ENCODE data around the gene GATB. TPM values are rescaled to one million over a fixed set of nuclear protein-coding genes. Genes with fewer than 3 reads are reported as not detected.
"Not testable (repeated sequence)": the region's sequence is repeated elsewhere in the genome, so short reads cannot be mapped to it uniquely, and the experiment has no call there.

The GATB gene
- polyA plus RNA-seq, 1 donor from 2014 or later = 15.8 TPM

DNA sequence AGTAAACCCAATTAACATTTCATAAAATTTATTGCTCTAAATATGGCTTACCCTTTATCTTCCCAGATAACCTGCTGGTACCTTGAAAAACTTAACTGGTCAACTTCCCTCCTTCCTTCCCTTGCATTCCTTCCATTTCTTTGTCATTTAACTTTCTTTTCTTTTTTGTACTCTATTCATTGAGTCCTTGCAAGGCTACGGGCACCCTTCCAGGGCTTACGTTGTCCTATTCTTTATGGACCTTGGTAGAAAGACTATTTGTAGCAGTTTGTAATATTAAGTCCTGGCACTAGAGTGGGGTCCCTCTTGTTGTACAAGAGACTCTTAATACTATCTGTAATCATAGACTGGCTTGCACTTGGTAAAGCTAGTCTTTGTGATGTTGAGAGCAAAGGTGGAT lies 8.0 kb upstream of the GATB start:
- Mint-ChIP-seq H3K4me3 (no peak overlapping the region), H3K4me1 (no peaks in the 10 kb centered on the region), H3K36me3 (no peaks in the 10 kb centered on the region), H3K9me3 (peaks cover 2 to 7% (median 4%) of the 10 kb centered on the region in 3 donors), H3K27ac (no peak overlapping the region), H3K27me3 (no peaks in the 10 kb centered on the region)

DNA sequence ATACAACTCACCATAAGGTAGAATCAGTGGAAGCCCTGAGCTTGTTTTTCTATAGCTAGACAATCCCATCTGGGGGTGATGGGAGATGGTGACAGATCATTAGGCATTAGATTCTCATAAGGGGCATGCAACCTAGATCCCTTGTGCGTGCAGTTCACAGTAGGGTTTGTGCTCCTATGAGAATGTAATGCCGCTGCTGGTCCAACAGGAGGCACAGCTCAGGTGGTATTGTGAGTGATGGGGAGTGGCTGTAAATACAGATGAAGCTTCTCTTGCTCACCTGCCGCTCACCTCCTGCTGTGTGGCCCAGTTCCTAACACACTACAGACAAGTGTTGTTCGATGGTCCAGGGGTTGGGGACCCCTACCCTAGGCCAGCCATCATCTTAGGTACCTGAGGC lies 5.9 kb upstream of the GATB start:
- Mint-ChIP-seq H3K27ac (no peak overlapping the region), H3K4me1 (peaks cover 0 to 2% (median under 1%) of the 10 kb centered on the region in 3 donors), H3K4me3 (no peak overlapping the region), H3K9me3 (no peaks in the 10 kb centered on the region), H3K27me3 (no peaks in the 10 kb centered on the region), H3K36me3 (no peaks in the 10 kb centered on the region)

DNA sequence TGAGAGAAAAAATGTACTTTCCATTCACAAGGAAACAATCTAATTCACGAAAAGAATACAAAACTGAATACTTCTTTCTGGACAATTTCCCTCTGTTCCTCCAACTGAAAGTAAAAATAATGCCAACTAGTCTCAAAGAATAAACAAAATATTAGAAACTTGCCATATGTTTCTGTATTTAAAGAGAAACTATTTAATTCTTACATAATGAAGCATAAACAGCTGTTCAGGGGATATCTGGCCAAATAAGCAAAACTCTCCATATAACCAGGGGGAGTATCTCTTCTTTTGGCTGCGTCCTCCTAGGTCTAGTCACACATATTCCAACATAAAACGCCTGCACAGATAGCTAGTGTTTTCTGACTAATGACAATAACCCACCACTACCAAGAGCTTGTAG lies 805 bp downstream of the GATB start:
- Mint-ChIP-seq H3K27me3 (no peaks in the 10 kb centered on the region), H3K27ac (peak overlapping the region; percentile 32 to 98 (median 96)), H3K4me3 (peak overlapping the region; percentile 88 to 100 (median 100)), H3K4me1 (peaks cover 8 to 14% (median 14%) of the 10 kb centered on the region in 3 donors), H3K36me3 (peaks cover 5% of the 10 kb centered on the region), H3K9me3 (no peaks in the 10 kb centered on the region)

DNA sequence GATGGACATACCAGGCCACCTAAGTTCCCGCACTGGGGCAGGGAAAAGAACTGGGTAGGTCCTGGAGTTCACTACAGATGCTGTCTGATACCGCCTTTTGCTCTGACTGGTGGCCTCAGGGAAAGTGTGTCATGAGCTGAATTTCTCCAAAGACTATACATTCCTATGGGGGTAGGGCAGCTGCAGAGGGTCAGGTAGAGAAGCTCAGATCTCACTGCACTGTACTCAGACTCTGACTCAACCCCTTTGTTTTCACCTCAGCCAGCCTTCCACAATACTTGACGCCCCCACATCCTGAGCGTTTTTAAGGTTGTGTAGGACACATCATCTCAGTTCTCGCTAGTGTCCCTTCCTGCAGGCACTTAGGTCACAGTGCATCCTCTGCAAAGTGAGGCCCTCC lies 7.8 kb downstream of the GATB start:
- Mint-ChIP-seq H3K9me3 (peaks cover 0 to 3% (median 0%) of the 10 kb centered on the region in 3 donors), H3K27me3 (no peaks in the 10 kb centered on the region), H3K4me1 (no peaks in the 10 kb centered on the region), H3K4me3 (no peak overlapping the region), H3K36me3 (peaks cover 10% of the 10 kb centered on the region), H3K27ac (no peak overlapping the region)

DNA sequence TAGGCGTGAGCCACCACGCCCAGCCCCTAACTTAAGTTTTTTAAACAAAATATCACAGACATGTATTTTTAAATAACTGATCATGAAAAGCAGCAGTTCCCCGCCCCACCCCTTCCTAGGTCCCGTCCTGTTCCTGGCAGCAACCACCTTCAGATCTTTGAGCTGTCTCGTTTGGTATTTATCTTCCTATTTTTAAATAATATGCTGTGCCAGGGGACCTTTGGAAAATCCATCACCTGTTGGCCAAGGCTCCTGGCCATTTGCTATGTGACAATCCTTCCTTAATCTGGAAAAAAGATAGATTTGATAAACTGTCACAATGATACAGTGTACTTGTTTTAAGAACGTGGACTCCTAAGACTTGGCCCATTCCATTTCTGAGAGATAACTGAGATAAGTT lies 10.7 kb downstream of the GATB start:
- no peaks in the 10 kb centered on the region for H3K4me1 Mint-ChIP-seq
- no peak overlapping the region for H3K27ac Mint-ChIP-seq
- no peaks in the 10 kb centered on the region for H3K27me3 Mint-ChIP-seq
- H3K9me3 Mint-ChIP-seq = peaks cover 0 to 3% (median 0%) of the 10 kb centered on the region in 3 donors
- peaks cover 12% of the 10 kb centered on the region for H3K36me3 Mint-ChIP-seq
- H3K4me3 Mint-ChIP-seq = no peak overlapping the region

DNA sequence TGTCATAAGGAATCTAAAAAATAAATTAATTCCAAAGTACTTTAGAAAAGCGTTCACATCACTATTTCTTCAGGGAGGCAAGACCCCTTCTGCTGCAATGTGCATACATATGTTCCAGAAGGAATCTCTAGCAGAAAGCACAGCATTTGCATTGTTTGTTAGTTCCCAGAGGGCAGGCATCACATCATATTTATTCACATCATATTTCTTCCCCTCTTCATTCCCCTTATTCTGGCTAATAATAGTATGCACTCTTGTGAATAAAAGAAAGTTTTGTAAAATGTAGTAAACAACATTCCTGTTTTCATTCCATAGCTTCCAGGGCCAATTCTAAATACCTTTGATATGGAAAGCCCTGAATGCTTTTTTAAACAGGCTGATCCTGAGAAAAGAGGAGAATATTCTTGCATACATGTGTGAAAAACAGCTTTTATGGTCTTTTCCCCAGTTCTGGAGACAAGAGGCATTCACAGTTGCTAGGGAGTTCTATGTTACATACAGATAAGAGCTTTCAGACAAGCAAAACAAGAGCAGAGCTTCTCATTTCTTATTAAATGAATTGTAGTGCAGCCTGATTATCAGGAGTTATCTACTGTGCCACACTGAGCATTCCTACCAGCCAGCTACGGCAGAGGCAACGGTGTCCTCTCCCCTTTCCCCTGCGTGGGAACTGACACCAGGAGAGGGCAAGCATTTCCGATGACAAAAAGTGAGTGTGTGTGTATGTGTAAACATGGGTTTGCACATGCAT lies 15.2 kb downstream of the GATB start:
- H3K9me3 Mint-ChIP-seq = peaks cover 0 to 3% (median 0%) of the 10 kb centered on the region in 3 donors

DNA sequence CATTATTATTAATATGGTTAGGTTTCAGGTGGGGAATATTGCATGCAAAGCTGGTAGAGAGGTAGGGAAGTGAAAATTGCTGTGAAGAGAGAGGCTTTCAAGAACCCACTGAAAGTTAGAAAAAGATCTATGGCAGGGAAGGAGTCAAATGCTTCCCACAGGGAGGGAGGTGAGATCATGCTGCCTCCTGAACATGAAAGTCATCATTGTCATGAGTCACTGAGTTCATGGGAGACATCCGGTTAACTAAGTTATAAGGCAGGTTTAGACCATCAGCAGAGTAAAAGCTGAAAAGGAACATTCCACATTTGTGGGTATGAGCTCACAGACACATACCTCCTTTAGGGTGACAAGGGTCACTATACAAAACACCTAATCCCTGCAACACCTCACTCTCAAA lies 16.2 kb downstream of the GATB start:
- H3K27me3 Mint-ChIP-seq = no peaks in the 10 kb centered on the region

More for the DNA sequence above, 15.2 kb downstream of the GATB start:
- H3K4me1 Mint-ChIP-seq = no peaks in the 10 kb centered on the region
- no peak overlapping the region for H3K27ac Mint-ChIP-seq
- peaks cover 7% of the 10 kb centered on the region for H3K36me3 Mint-ChIP-seq
- H3K27me3 Mint-ChIP-seq = no peaks in the 10 kb centered on the region
- H3K4me3 Mint-ChIP-seq = no peak overlapping the region

DNA sequence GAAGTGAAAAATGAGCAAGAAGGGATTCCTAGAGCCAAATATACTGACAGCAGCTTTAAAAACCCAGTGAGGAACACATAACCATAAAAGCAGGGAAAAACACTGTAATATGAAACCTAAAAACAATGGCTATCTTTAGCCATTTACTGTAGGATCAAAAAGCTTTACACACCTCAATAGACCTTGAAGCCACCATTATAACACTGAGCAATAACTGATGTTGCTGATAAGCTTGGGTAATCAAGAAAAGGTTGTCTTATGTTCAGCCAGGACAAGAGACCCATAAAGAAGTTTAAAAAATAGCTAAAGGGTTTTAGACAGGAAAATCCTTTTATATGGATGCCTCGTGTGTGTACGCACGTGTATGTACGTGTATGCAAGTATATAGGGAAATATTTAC lies 16.9 kb downstream of the GATB start:
- H3K4me3 Mint-ChIP-seq = no peak overlapping the region
- peaks cover 5% of the 10 kb centered on the region for H3K36me3 Mint-ChIP-seq
- H3K27me3 Mint-ChIP-seq = no peaks in the 10 kb centered on the region
- H3K27ac Mint-ChIP-seq = no peak overlapping the region
- H3K4me1 Mint-ChIP-seq = no peaks in the 10 kb centered on the region
- H3K9me3 Mint-ChIP-seq = peaks cover 0 to 4% (median 2%) of the 10 kb centered on the region in 3 donors

More for the DNA sequence above, 16.2 kb downstream of the GATB start:
- Mint-ChIP-seq H3K36me3 (peaks cover 7% of the 10 kb centered on the region), H3K4me3 (no peak overlapping the region), H3K4me1 (no peaks in the 10 kb centered on the region), H3K27ac (no peak overlapping the region), H3K9me3 (peaks cover 0 to 1% (median 0%) of the 10 kb centered on the region in 3 donors)

DNA sequence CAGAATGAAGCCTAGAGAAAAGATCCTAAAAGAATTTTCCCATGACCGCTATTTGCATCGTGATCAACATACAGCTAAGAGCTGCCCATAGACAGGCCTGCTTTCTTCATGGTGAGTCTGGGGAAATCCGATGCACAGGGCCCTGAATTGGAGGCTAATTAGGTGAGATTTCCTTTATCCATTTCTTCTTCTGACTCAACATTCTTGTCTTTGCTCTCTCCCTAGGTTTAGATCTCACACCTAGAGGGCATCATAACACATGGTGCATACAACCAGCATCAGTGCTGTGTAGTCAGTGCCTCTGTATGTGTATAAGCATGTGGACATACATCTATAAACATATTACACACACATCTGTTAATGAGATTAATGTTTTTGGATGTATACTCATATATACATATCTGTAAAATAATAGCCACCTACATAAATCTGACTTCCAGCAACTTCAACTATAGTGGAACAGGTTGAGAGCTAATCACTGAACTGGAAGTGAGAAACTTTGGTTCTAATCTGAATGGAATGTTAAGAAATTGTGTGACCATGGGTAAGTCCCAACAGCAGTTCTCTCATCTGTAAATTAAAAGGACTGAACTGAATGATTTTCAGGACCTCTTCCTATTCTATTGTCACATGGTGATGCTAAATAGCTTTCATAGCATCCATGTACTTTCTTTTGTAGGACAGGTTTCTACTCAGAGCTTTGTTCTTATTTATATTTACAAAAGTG lies 17.5 kb downstream of the GATB start:
- H3K27ac Mint-ChIP-seq = no peak overlapping the region
- H3K4me3 Mint-ChIP-seq = no peak overlapping the region
- peaks cover 0 to under 1% (median 0%) of the 10 kb centered on the region in 3 donors for H3K4me1 Mint-ChIP-seq
- no peaks in the 10 kb centered on the region for H3K27me3 Mint-ChIP-seq
- H3K36me3 Mint-ChIP-seq = peaks cover 8% of the 10 kb centered on the region
- H3K9me3 Mint-ChIP-seq = peaks cover 1 to 7% (median 3%) of the 10 kb centered on the region in 3 donors

DNA sequence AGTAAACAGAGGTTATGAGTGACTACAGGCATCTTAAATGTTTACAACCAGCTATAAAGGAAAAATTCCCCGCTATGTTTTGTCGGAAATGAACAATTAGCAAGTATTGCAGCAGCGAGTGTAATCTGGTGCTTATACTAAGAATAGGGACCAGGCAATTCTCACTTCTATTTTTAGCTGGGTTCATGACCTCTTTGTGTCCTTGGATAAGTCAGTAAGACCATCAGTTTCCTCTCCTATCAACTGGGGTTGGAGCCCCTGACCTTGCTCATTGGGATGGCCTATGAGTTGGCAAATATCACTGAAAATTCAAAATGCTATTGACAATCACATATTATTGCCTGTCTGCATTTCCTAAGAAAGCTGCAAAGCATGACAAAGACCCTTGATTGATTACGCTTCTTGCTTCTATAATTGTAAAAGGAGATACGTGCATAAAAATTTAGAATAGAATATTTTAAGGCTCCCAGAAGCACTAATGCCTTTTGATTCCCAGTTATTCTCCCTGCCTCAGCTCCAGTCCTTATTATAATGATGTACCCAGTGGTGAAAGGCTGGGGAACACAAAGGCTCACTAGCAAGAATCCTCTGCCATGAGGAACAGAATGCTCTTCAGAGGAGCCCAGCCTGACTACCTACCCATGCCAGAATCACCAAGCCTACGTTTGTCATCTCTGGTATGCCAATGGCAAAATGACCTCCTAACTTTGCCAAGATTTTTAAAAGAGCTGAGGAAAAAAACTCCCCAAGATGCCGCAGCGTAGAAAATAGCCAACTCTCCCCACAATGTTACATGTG lies 21.9 kb downstream of the GATB start:
- Mint-ChIP-seq H3K36me3 (peaks cover 14% of the 10 kb centered on the region), H3K4me1 (peaks cover 0 to 4% (median 0%) of the 10 kb centered on the region in 3 donors), H3K27me3 (no peaks in the 10 kb centered on the region), H3K9me3 (peaks cover 9 to 17% (median 10%) of the 10 kb centered on the region in 3 donors), H3K27ac (no peak overlapping the region), H3K4me3 (peak overlapping the region in 1 of 4 donors; percentile 10)

DNA sequence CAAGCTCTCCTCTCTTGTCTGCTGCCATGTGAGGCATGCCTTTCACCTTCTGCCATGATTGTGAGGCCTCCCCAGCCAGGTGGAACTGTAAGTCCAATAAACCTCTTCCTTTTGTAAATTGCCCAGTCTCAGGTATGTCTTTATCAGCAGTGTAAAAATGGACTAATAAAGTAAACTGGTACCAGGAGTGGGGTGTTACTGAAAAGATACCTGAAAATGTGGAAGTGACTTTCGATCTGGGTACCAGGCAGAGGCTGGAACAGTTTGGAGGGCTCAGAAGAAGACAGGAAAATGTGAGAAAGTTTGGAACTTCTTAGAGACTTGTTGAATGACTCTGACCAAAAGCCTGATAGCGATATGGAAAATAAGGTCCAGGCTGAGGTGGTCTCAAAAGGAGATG lies 24.0 kb downstream of the GATB start:
- H3K27me3 Mint-ChIP-seq, H3K4me3 Mint-ChIP-seq, H3K27ac Mint-ChIP-seq, H3K4me1 Mint-ChIP-seq: not testable (repeated sequence)
- Mint-ChIP-seq H3K9me3 (peaks cover 9 to 17% (median 10%) of the 10 kb centered on the region in 3 donors), H3K36me3 (peaks cover 17% of the 10 kb centered on the region)

DNA sequence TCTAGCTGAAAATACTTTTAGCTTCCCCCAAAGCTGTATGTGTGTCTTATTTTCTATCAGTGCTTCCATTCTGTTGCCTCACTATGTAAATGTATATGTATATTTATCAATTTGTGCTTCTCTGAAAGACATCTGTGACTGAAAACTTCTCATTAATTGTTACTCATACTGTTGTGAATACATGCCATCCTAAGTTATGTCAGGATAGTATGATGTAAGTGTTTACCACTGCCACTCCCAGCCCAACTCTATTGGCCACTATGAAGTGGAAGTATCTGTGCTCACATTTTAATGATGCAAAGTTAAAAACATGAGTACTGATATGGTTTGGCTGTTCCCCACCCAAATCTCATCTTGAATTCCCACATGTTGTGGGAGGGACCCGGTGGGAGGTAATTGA lies 24.4 kb downstream of the GATB start:
- Mint-ChIP-seq H3K36me3 (peaks cover 17% of the 10 kb centered on the region), H3K9me3 (peaks cover 9 to 17% (median 10%) of the 10 kb centered on the region in 3 donors)

DNA sequence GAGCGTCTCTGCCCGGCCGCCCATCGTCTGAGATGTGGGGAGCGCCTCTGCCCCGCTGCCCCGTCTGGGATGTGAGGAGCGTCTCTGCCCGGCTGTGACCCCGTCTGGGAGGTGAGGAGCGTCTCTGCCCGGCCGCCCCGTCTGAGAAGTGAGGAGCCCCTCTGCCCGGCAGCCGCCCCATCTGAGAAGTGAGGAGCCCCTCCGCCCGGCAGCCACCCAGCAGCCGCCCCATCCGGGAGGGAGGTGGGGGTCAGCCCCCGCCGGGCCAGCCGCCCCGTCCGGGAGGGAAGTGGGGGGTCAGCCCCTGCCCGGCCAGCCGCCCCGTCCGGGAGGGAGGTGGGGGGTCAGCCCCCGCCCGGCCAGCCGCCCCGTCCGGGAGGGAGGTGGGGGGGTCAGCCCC lies 29.1 kb downstream of the GATB start:
- H3K4me1 Mint-ChIP-seq = peaks cover 0 to 11% (median 1%) of the 10 kb centered on the region in 3 donors
- H3K4me3 Mint-ChIP-seq, H3K27ac Mint-ChIP-seq, H3K27me3 Mint-ChIP-seq, H3K9me3 Mint-ChIP-seq: not testable (repeated sequence)
- peaks cover 23% of the 10 kb centered on the region for H3K36me3 Mint-ChIP-seq

More for the DNA sequence above, 24.4 kb downstream of the GATB start:
- H3K27me3 Mint-ChIP-seq = no peaks in the 10 kb centered on the region
- H3K4me3 Mint-ChIP-seq = no peak overlapping the region
- peaks cover 0 to 9% (median 0%) of the 10 kb centered on the region in 3 donors for H3K4me1 Mint-ChIP-seq
- H3K27ac Mint-ChIP-seq = no peak overlapping the region

DNA sequence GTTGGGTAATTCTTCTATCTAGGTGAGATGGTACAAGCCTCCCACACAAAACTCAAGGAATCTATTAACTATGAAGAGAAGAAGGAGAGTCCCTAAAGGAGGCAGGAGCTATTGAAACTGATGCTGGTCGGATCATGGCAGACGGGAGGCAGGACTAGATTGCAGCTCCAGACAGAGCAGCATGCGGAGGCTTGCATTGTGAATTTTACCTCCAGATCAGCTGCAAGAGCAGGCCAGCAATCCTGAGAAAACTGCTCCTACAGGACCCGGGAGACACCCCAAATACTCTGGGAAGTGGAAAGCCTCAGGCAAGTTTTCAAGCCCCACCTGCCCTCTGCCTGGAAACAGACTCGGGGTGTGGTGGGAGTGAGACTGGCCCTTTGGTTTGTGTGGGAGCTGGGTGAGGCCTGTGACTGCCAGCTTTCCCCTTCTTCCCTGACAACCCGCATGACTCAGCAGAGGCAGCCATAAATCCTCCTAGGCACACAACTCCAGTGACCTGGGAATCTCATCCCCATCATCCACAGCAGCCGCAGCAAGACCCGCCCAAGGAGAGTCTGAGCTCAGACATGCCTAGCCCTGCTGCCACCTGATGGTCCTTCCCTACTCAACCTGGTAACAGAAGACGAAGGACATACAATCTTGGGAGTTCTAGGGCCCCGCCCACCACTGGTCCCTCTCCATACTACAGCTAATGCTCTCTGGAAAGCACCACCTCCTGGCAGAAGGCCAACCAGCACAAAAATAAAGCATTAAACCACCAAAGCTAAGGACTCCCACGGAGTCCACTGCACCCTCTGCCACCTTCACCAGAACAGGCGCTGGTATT lies 30.9 kb downstream of the GATB start:
- Mint-ChIP-seq H3K36me3 (peaks cover 24% of the 10 kb centered on the region), H3K9me3 (no peaks in the 10 kb centered on the region), H3K27ac (no peak overlapping the region), H3K4me1 (peaks cover 0 to 9% (median 1%) of the 10 kb centered on the region in 3 donors), H3K4me3 (no peak overlapping the region), H3K27me3 (no peaks in the 10 kb centered on the region)

Measured in IgD-negative memory B cell (primary cell).